Activated B cell treated with CpG ODN at 0.5 μM for 24 hours (primary cell): Measurements from ENCODE around the gene COL25A1. TPM values are rescaled to one million over a fixed set of nuclear protein-coding genes. Genes with fewer than 3 reads are reported as not detected.

Source experiments
- ATAC-seq: fragments of 200-7000 bp; cut with Tn5 transposase; one replicate; pipeline ENCODE4 v1.10.0; 2021; ENCODE audit warnings: low read depth, mild to moderate bottlenecking, moderate library complexity
- CTCF ChIA-PET: fragments of 350-600 bp; sonication (Branson Sonifier 250); formaldehyde crosslinking; loops from one replicate; lab custom pipeline; 2021; ENCODE audit warnings: antibody characterized with exemption; lab: Charles Lee
- POLR2A ChIA-PET: fragments of 350-600 bp; sonication (Branson Sonifier 250); formaldehyde crosslinking; loops from one replicate; lab custom pipeline; 2021; ENCODE audit warnings: antibody characterized with exemption; lab: Charles Lee
- DNase-seq: peaks from one replicate; pipeline ENCODE4 v3.0.0; 2022
- H3K27ac Mint-ChIP-seq: one replicate; pipeline ENCODE4 v1.8.0; 2020; ENCODE audit warnings: mixed read lengths
- H3K27me3 Mint-ChIP-seq: one replicate; pipeline ENCODE4 v1.8.0; 2021; ENCODE audit warnings: mixed read lengths
- H3K36me3 Mint-ChIP-seq: one replicate; pipeline ENCODE4 v1.8.0; 2021; ENCODE audit warnings: low read depth, mixed read lengths
- H3K4me1 Mint-ChIP-seq: one replicate; pipeline ENCODE4 v1.8.0; 2021; ENCODE audit warnings: mixed read lengths
- H3K4me3 Mint-ChIP-seq: one replicate; pipeline ENCODE4 v1.8.0; 2020; ENCODE audit warnings: mild to moderate bottlenecking, mixed read lengths
- H3K9me3 Mint-ChIP-seq: one replicate; pipeline ENCODE4 v1.8.0; 2020; ENCODE audit warnings: mixed read lengths
- intact Hi-C: fragments of 100-400 bp; cut with micrococcal nuclease; formaldehyde crosslinking; loops from one replicate; pipeline ENCODE4 v1.15.1; 2024
- total RNA-seq: library from RNA; stranded (reverse); gene quantifications from 2 replicates; pipeline ENCODE4 v1.2.3, GENCODE V29; 2022
- TF ChIP-seq, protein P1 (sequence below): fragments of 200-600 bp; IDR thresholded peaks from one replicate; pipeline ENCODE4 v1.8.0; 2022; ENCODE audit warnings: antibody characterized with exemption, mild to moderate bottlenecking

The COL25A1 gene
- total RNA-seq, 1 donor from 2014 or later = not detected

DNA sequence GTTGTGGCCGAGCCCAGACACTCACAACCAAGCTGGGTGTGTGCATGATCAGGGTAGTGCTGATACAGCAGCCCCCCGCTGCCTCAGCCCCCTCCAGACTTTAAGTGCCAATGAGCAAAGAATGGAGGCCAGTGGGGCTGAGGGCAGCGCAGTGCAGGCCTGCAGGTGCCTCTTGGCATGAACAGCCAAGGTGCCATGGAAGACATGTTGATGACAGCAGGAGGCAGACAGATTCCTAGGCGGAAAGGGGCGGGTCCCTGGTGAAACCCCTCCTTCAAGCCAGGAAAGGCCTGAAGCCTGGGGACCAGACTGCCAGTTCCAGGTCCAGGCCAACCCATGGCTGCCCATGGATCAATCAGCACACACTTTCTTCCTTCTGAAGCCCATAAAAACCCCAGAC, 286.3 kb downstream of the COL25A1 start:
- CTCF ChIA-PET = no interaction called here
- Mint-ChIP-seq H3K27ac (no peak overlapping the region), H3K4me1 (no peaks in the 10 kb centered on the region), H3K9me3 (peaks cover 10% of the 10 kb centered on the region), H3K4me3 (no peak overlapping the region), H3K36me3 (no peaks in the 10 kb centered on the region), H3K27me3 (no peaks in the 10 kb centered on the region)
- DNase-seq (no peak), ATAC-seq (no peak)
- intact Hi-C loops = no loop called here
- TF ChIP-seq, protein P1, sequence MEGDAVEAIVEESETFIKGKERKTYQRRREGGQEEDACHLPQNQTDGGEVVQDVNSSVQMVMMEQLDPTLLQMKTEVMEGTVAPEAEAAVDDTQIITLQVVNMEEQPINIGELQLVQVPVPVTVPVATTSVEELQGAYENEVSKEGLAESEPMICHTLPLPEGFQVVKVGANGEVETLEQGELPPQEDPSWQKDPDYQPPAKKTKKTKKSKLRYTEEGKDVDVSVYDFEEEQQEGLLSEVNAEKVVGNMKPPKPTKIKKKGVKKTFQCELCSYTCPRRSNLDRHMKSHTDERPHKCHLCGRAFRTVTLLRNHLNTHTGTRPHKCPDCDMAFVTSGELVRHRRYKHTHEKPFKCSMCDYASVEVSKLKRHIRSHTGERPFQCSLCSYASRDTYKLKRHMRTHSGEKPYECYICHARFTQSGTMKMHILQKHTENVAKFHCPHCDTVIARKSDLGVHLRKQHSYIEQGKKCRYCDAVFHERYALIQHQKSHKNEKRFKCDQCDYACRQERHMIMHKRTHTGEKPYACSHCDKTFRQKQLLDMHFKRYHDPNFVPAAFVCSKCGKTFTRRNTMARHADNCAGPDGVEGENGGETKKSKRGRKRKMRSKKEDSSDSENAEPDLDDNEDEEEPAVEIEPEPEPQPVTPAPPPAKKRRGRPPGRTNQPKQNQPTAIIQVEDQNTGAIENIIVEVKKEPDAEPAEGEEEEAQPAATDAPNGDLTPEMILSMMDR = no peak
- POLR2A ChIA-PET = no interaction called here

DNA sequence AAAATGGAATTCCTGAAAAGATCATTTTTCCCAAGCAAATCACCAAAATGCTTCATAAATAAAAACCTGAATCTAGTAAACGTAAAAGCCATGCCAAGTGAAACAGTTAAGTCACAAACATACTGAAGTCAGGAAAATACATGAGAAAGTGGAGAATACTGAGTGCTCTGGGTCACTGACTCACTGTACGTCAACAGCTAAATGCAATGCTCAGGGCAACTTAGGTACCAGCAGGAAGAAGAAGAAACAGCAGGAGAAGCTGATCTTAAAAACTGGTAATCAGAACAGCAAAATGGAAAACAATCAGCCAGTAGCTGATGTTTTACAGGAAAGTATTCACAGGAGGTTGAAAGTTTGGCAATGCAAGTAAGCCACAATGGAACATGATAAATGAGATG, 287.0 kb downstream of the COL25A1 start:
- TF ChIP-seq, protein P1 = no peak
- Mint-ChIP-seq H3K36me3 (no peaks in the 10 kb centered on the region), H3K27me3 (no peaks in the 10 kb centered on the region), H3K4me1 (no peaks in the 10 kb centered on the region), H3K27ac (no peak overlapping the region), H3K4me3 (no peak overlapping the region), H3K9me3 (peaks cover 7% of the 10 kb centered on the region)
- no peak for DNase-seq
- POLR2A ChIA-PET = no interaction called here
- intact Hi-C loops = no loop called here
- CTCF ChIA-PET = no interaction called here
- ATAC-seq = no peak

DNA sequence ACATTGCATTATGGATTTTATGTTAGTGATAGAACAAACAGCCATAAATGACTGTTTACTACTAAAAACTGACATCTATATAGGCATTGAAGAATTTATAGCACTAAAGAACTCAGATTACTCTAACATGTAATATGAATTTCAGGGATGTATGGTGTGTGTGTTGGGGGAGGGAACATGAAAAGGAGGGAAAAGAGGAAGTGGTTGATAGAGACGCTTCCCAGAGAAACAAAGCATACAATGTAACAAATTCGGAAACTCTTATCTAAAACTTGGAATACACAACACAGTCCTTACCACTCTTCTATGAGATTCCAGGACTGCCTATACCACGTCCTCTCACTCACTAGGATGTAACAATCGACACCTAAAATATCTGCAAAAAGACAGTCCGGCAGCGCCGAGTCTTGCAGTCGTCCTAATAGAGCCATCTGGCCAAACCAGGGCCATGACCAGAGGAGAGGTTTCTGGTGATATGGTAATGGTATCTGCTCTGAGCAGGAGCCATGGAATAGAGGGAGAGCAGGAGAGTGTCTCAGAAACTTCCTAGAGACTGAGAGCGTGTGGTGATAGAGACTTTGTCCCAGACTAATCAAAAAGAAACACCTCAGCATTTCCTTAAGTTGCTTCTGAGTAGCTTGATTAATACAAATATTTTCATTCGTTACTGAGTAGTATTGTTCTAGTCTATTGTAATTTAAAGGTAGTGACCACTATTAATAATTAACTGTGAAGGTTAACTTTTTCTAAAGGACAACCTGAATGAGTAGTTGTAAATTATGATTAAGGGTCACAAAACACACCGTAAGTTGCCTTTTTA, 287.7 kb downstream of the COL25A1 start:
- Mint-ChIP-seq H3K27me3 (no peaks in the 10 kb centered on the region), H3K27ac (no peak overlapping the region), H3K4me3 (no peak overlapping the region), H3K4me1 (no peaks in the 10 kb centered on the region), H3K36me3 (no peaks in the 10 kb centered on the region), H3K9me3 (peaks cover 7% of the 10 kb centered on the region)
- TF ChIP-seq, protein P1 = no peak
- ATAC-seq (no peak), DNase-seq (no peak)
- ChIA-PET CTCF (no interaction called here), POLR2A (no interaction called here)
- intact Hi-C loops = no loop called here

DNA sequence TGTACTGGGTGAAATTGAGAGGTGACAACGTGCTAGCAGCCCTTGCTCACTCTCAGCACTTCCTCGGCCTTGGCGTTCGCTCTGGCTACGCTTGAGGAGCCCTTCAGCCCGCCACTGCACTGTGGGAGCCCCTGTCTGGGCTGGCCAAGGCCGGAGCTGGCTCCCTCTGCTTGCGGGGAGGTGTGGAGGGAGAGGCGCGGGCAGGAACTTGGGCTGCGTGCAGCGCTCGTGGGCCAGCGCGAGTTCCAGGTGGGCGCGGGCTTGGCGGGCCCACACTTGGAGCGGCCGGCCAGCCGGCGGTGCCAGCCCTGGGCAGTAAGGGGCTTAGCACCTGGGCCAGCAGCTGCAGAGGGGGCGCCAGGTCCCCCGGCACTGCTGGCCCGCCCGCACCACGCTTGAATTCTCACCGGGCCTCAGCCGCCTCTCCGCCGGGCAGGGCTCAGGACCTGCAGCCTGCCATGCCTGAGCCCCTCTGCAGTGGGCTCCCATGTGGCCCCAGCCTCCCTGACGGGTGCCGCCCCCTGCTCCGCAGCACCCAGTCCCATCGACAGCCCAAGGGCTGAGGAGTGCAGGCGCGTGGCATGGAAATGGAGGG, 290.1 kb downstream of the COL25A1 start:
- no peaks in the 10 kb centered on the region for H3K27me3 Mint-ChIP-seq
- TF ChIP-seq, protein P1 = no peak
- intact Hi-C loops = no loop called here
- ATAC-seq (no peak), DNase-seq (no peak)
- CTCF ChIA-PET = no interaction called here
- peaks cover 7% of the 10 kb centered on the region for H3K9me3 Mint-ChIP-seq
- H3K36me3 Mint-ChIP-seq = no peaks in the 10 kb centered on the region
- H3K4me3 Mint-ChIP-seq = no peak overlapping the region
- no peaks in the 10 kb centered on the region for H3K4me1 Mint-ChIP-seq
- POLR2A ChIA-PET = no interaction called here
- H3K27ac Mint-ChIP-seq = no peak overlapping the region

DNA sequence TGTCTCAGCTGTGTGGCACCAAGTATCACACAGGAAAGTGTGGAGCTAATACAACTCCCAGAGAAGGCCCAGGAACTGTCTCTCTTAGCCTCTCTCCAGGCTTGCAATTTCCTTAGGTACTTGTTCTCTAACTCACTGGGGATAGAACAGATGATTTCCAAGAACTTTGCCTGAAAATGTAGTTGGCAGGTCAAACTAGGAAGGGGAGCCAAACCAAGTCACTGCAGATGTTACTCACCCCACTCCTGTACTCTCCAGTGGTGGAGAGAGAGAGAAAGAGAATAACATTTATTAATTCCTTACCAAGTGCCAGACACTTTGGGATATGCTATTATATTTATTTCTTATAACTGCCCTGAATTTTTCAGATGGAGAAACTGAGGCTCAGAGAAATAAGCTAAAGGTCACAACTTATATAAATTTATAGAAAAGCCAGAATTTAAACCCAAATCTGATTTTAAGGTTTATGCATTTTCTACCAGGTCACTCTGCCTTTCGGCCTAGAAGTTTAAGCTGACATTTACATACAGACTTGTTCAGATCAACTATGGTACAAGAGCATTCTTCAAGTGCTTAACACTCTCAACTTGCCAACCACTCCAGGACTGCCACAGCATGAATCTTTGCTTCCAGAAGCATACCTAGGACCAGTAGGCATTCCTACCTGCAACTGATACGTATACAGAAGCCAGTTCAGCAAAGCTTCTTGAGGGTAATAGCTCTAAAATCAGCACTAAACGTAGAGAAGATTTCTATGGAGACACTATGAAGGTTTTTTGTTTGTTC, 291.0 kb downstream of the COL25A1 start:
- no peaks in the 10 kb centered on the region for H3K4me1 Mint-ChIP-seq
- no peak for DNase-seq

More for the DNA sequence above, 291.0 kb downstream of the COL25A1 start:
- H3K27ac Mint-ChIP-seq = no peak overlapping the region
- no peaks in the 10 kb centered on the region for H3K27me3 Mint-ChIP-seq
- no peak overlapping the region for H3K4me3 Mint-ChIP-seq
- intact Hi-C loops = no loop called here
- CTCF ChIA-PET = no interaction called here
- no peak for ATAC-seq
- peaks cover 7% of the 10 kb centered on the region for H3K9me3 Mint-ChIP-seq
- POLR2A ChIA-PET = no interaction called here
- TF ChIP-seq, protein P1 = no peak
- H3K36me3 Mint-ChIP-seq = no peaks in the 10 kb centered on the region
